GM18873 (cell line): ENCODE measurements around the gene CLSTN2.

Experiments used
- ATAC-seq: cut with Tn5 transposase; IDR thresholded peaks from one replicate; pipeline ENCODE4 v1.9.1; 2021; ENCODE audit warnings: mild to moderate bottlenecking, moderate library complexity, moderate number of reproducible peaks; ENCODE audit not compliant: unreplicated experiment, low FRiP score

Gene CLSTN2

GRCh38 chr3:140315955-140316354 lies 381.0 kb downstream of the CLSTN2 start:
- no peak for ATAC-seq

- no peak for ATAC-seq
Observed at GRCh38 chr3:140316466-140316865, 381.5 kb downstream of the CLSTN2 start.

- ATAC-seq = no peak
Observed at GRCh38 chr3:140316868-140317400, 381.9 kb downstream of the CLSTN2 start.

GRCh38 chr3:140319739-140320138 lies 384.8 kb downstream of the CLSTN2 start:
- ATAC-seq = no peak

GRCh38 chr3:140323561-140323960 lies 388.6 kb downstream of the CLSTN2 start:
- ATAC-seq = no peak

GRCh38 chr3:140332131-140332530 lies 397.1 kb downstream of the CLSTN2 start:
- ATAC-seq = no peak

GRCh38 chr3:140334132-140334929 lies 399.3 kb downstream of the CLSTN2 start:
- ATAC-seq = no peak

- ATAC-seq = no peak
Observed at GRCh38 chr3:140336465-140336864, 401.5 kb downstream of the CLSTN2 start.

GRCh38 chr3:140338916-140339315 lies 403.9 kb downstream of the CLSTN2 start:
- no peak for ATAC-seq

- ATAC-seq = no peak
Observed at GRCh38 chr3:140341203-140341602, 406.2 kb downstream of the CLSTN2 start.

GRCh38 chr3:140341817-140342403 lies 406.9 kb downstream of the CLSTN2 start:
- no peak for ATAC-seq

- ATAC-seq = no peak
Observed at GRCh38 chr3:140342668-140343067, 407.7 kb downstream of the CLSTN2 start.

- ATAC-seq = no peak
Observed at GRCh38 chr3:140343211-140344081, 408.5 kb downstream of the CLSTN2 start.

- ATAC-seq = no peak
Observed at GRCh38 chr3:140344082-140344454, 409.1 kb downstream of the CLSTN2 start.

GRCh38 chr3:140344601-140345205 lies 409.7 kb downstream of the CLSTN2 start:
- no peak for ATAC-seq

- no peak for ATAC-seq
Observed at GRCh38 chr3:140347151-140347550, 412.2 kb downstream of the CLSTN2 start.

- ATAC-seq = no peak
Observed at GRCh38 chr3:140349938-140350337, 415.0 kb downstream of the CLSTN2 start.

- no peak for ATAC-seq
Observed at GRCh38 chr3:140351466-140351865, 416.5 kb downstream of the CLSTN2 start.

- no peak for ATAC-seq
Observed at GRCh38 chr3:140355481-140355880, 420.5 kb downstream of the CLSTN2 start.

- no peak for ATAC-seq
Observed at GRCh38 chr3:140358686-140359085, 423.7 kb downstream of the CLSTN2 start.
